Ishikawa (cell line): ENCODE data around the gene UBAC2.

Experiments used
- MAX ChIP-seq: IDR thresholded peaks from 2 replicates; pipeline ENCODE4 v1.6.1; 2012
- NFIC ChIP-seq: IDR thresholded peaks from 2 replicates; pipeline ENCODE4 v1.6.1; 2012

DNA sequence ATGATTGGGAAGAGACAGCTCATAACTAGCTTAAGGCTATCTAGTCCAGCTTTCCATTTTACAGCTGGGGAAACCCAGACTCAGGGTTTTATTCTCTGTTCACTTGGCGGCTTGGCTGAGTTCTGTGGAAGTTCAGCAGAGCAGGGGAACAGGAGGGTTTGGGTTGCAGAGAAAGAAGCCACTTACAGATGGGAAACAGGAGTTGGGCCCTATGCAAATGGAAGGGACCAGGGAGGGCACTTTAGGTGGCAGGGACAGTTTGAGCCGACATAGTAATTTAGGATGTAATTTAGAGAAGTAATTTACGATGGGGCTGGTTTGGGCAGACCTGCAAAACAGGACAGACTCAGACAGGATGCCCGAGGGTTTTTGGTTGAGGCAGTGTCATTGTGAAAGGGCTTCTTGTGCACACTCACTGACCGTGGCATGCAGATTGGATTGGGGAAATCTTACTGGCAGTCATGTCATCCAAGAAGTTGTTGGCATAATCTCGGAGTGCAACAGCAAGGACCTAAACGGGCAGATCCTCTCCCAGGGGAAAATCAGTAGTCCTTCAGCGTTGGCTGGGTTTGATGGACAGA lies 153.8 kb downstream of the UBAC2 start:
- TF ChIP-seq MAX (no peak), NFIC (no peak)
